Panc1 (cell line): ENCODE results near the gene OVAAL.

Source experiments
- CTCF ChIP-seq: fragments of 450-650 bp; IDR thresholded peaks from 2 replicates; pipeline ENCODE4 v1.5.1; 2017; ENCODE audit warnings: mild to moderate bottlenecking
- POLR2AphosphoS5 ChIP-seq: IDR thresholded peaks from 2 replicates; pipeline ENCODE4 v1.6.1; 2012; ENCODE audit warnings: mild to moderate bottlenecking, low read depth, low read length, moderate library complexity
- SIN3A ChIP-seq: IDR thresholded peaks from 2 replicates; pipeline ENCODE4 v1.6.1; 2012; ENCODE audit warnings: low read depth, mild to moderate bottlenecking, low read length, moderate library complexity, borderline replicate concordance; ENCODE audit not compliant: insufficient read depth

- TF ChIP-seq CTCF (no peak), SIN3A (no peak), POLR2AphosphoS5 (no peak)
Observed at GRCh38 chr1:180597520-180597919, 38.8 kb downstream of the OVAAL start.
